Neuronal stem cell (in vitro differentiated cells): ENCODE data around the gene ZNF714.
"Not testable (repeated sequence)": the region's sequence is repeated elsewhere in the genome, so short reads cannot be mapped to it uniquely, and the experiment has no call there.

ENCODE experiments used
- DNase-seq: peaks from one replicate; pipeline ENCODE4 v3.0.0-alpha.2; 2013; ENCODE audit warnings: low spot score
- H2AFZ ChIP-seq: one replicate; pipeline ENCODE4 v1.6.1; 2013; ENCODE audit warnings: mild to moderate bottlenecking, low read length, inconsistent platforms
- H2AK5ac ChIP-seq: 2 replicates; pipeline ENCODE4 v1.6.1; 2013; ENCODE audit warnings: low read depth, mild to moderate bottlenecking, inconsistent platforms, low read length, moderate library complexity, mixed read lengths
- H2BK120ac ChIP-seq: 2 replicates; pipeline ENCODE4 v1.6.1; 2013; ENCODE audit warnings: low read depth, mild to moderate bottlenecking, inconsistent platforms, low read length, moderate library complexity, mixed read lengths
- H2BK12ac ChIP-seq: one replicate; pipeline ENCODE4 v1.6.1; 2013; ENCODE audit warnings: low read length, inconsistent platforms
- H2BK15ac ChIP-seq: 2 replicates; pipeline ENCODE4 v1.6.1; 2013; ENCODE audit warnings: mild to moderate bottlenecking, low read length, inconsistent platforms, mixed read lengths
- H2BK5ac ChIP-seq: one replicate; pipeline ENCODE4 v1.6.1; 2013; ENCODE audit warnings: inconsistent platforms, mild to moderate bottlenecking, low read length, moderate library complexity
- H3K14ac ChIP-seq: one replicate; pipeline ENCODE4 v1.6.1; 2013; ENCODE audit warnings: low read length, inconsistent platforms
- H3K18ac ChIP-seq: 2 replicates; pipeline ENCODE4 v1.6.1; 2013; ENCODE audit warnings: low read length, inconsistent platforms
- H3K23ac ChIP-seq: 2 replicates; pipeline ENCODE4 v1.6.1; 2013; ENCODE audit warnings: low read depth, mild to moderate bottlenecking, mixed read lengths, low read length, inconsistent platforms; ENCODE audit not compliant: poor library complexity
- H3K27ac ChIP-seq: replicated peaks from 3 replicates; pipeline ENCODE4 v1.5.1; 2013; ENCODE audit warnings: low read length, inconsistent platforms
- H3K27me3 ChIP-seq, 3 experiments: 2 replicates each; pipeline ENCODE4 v1.6.1; 2013; ENCODE audit warnings: low read length in 3 of 3, mild to moderate bottlenecking in 2 of 3, inconsistent platforms in 1 of 3, low read depth in 1 of 3, mixed read lengths in 1 of 3, moderate library complexity in 1 of 3; ENCODE audit not compliant: control insufficient read depth in 3 of 3, insufficient read depth in 3 of 3
- H3K36me3 ChIP-seq, 2 donors: replicated peaks in 1 of 2; 2 replicates each; pipeline ENCODE4 v1.6.1; 2013; ENCODE audit warnings: low read length in 2 of 2; ENCODE audit not compliant: control insufficient read depth in 2 of 2, insufficient read depth in 2 of 2
- H3K4ac ChIP-seq: 2 replicates; pipeline ENCODE4 v1.6.1; 2013; ENCODE audit warnings: inconsistent platforms, mild to moderate bottlenecking, low read length, moderate library complexity
- H3K4me1 ChIP-seq, 2 donors: 1 replicate in 1 of 2; 2 replicates in 1 of 2; pipeline ENCODE4 v1.6.1; 2013; ENCODE audit warnings: low read length in 2 of 2, low read depth in 1 of 2; ENCODE audit not compliant: control insufficient read depth in 2 of 2, insufficient read depth in 1 of 2
- H3K4me2 ChIP-seq: one replicate; pipeline ENCODE4 v1.6.1; 2013; ENCODE audit warnings: mild to moderate bottlenecking, low read length, inconsistent platforms; ENCODE audit not compliant: insufficient read depth, poor library complexity, severe bottlenecking
- H3K4me3 ChIP-seq, 2 donors: 2 replicates each; pipeline ENCODE4 v1.5.1; 2013; ENCODE audit warnings: low read length in 2 of 2, mild to moderate bottlenecking in 2 of 2, inconsistent platforms in 1 of 2, moderate library complexity in 1 of 2
- H3K79me1 ChIP-seq: one replicate; pipeline ENCODE4 v1.6.1; 2013; ENCODE audit warnings: low read depth, mild to moderate bottlenecking, inconsistent platforms, low read length, moderate library complexity
- H3K9ac ChIP-seq: one replicate; pipeline ENCODE4 v1.6.1; 2013; ENCODE audit warnings: mild to moderate bottlenecking, low read depth, low read length, inconsistent platforms; ENCODE audit not compliant: poor library complexity
- H3K9me3 ChIP-seq, 2 donors: replicated peaks in 1 of 2; 2 replicates each; pipeline versions ENCODE3 to v1.6.1; 2013; ENCODE audit warnings: low read length in 2 of 2, mild to moderate bottlenecking in 2 of 2, inconsistent platforms in 1 of 2, low read depth in 1 of 2, mixed read lengths in 1 of 2, moderate library complexity in 1 of 2; ENCODE audit not compliant: control insufficient read depth in 2 of 2, insufficient read depth in 1 of 2
- H4K8ac ChIP-seq: one replicate; pipeline ENCODE4 v1.6.1; 2013; ENCODE audit warnings: low read depth, mild to moderate bottlenecking, inconsistent platforms, low read length, moderate library complexity
- H4K91ac ChIP-seq: one replicate; pipeline ENCODE4 v1.6.1; 2013; ENCODE audit warnings: low read length, low read depth, mild to moderate bottlenecking, inconsistent platforms; ENCODE audit not compliant: poor library complexity
- WGBS, 2 donors: extraction: QIAGEN DNeasy Blood & Tissue Kit; methylation state at CpG; one replicate each; pipeline ENCODE4 v1.1.7; 2013; ENCODE audit warnings: missing lambda C conversion rate in 2 of 2, mixed read lengths in 1 of 2; ENCODE audit not compliant: insufficient read length in 2 of 2, insufficient replicate concordance in 1 of 2; ENCODE audit errors: extremely low coverage in 2 of 2; 5-methylcytosine and 5-hydroxymethylcytosine counted together

The ZNF714 gene

GRCh38 chr19:21138130-21138529, 56.1 kb downstream of the ZNF714 start:
- H3K9ac ChIP-seq, result no peak overlapping the region
- H2BK5ac ChIP-seq, result no peak overlapping the region
- H3K27ac ChIP-seq, result no peak overlapping the region
- no peaks in the 10 kb centered on the region for H3K4me1 ChIP-seq
- no peak for DNase-seq
- no peak overlapping the region for H3K4me2 ChIP-seq
- no peak overlapping the region for H2AK5ac ChIP-seq
- no peak overlapping the region for H2BK120ac ChIP-seq
- no peak overlapping the region for H4K91ac ChIP-seq
- no peak overlapping the region for H4K8ac ChIP-seq
- H3K4me3 ChIP-seq, result no peak overlapping the region
- H3K79me1 ChIP-seq, result peaks cover 2% of the 10 kb centered on the region
- peaks cover 0 to 4% of the 10 kb centered on the region in 2 donors for H3K36me3 ChIP-seq
- no peak overlapping the region for H3K18ac ChIP-seq
- no peak overlapping the region for H3K23ac ChIP-seq
- no peak overlapping the region for H3K14ac ChIP-seq
- no peaks in the 10 kb centered on the region for H3K27me3 ChIP-seq
- no peak overlapping the region for H3K4ac ChIP-seq
- no peak overlapping the region for H2BK15ac ChIP-seq
- H2BK12ac ChIP-seq, result no peak overlapping the region
- no peak overlapping the region for H2AFZ ChIP-seq
- peaks cover 0 to 1% of the 10 kb centered on the region in 2 donors for H3K9me3 ChIP-seq

GRCh38 chr19:21141006-21141405, 59.0 kb downstream of the ZNF714 start:
- not testable (repeated sequence) for H3K79me1 ChIP-seq, H2BK15ac ChIP-seq, H3K27ac ChIP-seq, H3K4me2 ChIP-seq, H4K8ac ChIP-seq, H4K91ac ChIP-seq, H2BK5ac ChIP-seq, H3K18ac ChIP-seq, H2AFZ ChIP-seq, H3K4me3 ChIP-seq, H3K27me3 ChIP-seq, H3K4me1 ChIP-seq, H3K9ac ChIP-seq, H3K23ac ChIP-seq, DNase-seq, H2BK12ac ChIP-seq, H2BK120ac ChIP-seq, H3K4ac ChIP-seq, H3K14ac ChIP-seq, H2AK5ac ChIP-seq
- H3K9me3 ChIP-seq, result peaks cover 3 to 29% of the 10 kb centered on the region in 2 donors
- peaks cover 12 to 33% of the 10 kb centered on the region in 2 donors for H3K36me3 ChIP-seq
- WGBS, 2 donors, result no CpG with 5 or more reads among the region's 1 CpG

GRCh38 chr19:21141787-21142464, 59.9 kb downstream of the ZNF714 start, which contains the start of gene ZNF431:
Gene ZNF431 (plus strand): TSS chr19:21142040. CDS start chr19:21142184, 144 bp downstream.
- H3K23ac ChIP-seq, result peak within 1 kb of the TSS; percentile 1
- no peak within 1 kb of the TSS for H2AK5ac ChIP-seq
- H3K27ac ChIP-seq, result peak within 1 kb of the TSS; percentile 61
- no peaks in the 10 kb centered on the region for H3K27me3 ChIP-seq
- no peak within 1 kb of the TSS for H3K4ac ChIP-seq
- no peak within 1 kb of the TSS for H2BK12ac ChIP-seq
- peaks cover 16 to 42% of the 10 kb centered on the region in 2 donors for H3K36me3 ChIP-seq
- H3K4me2 ChIP-seq, result peak within 1 kb of the TSS; percentile 43
- no peak within 1 kb of the TSS for H4K8ac ChIP-seq
- H3K9ac ChIP-seq, result peak within 1 kb of the TSS; percentile 90
- no peak within 1 kb of the TSS for H2BK15ac ChIP-seq
- H2BK5ac ChIP-seq, result no peak within 1 kb of the TSS
- DNase-seq, result peak; percentile 91
- peak within 1 kb of the TSS; percentile 81 for H2AFZ ChIP-seq
- H3K18ac ChIP-seq, result peak within 1 kb of the TSS; percentile 86
- no peak within 1 kb of the TSS for H2BK120ac ChIP-seq
- H3K4me1 ChIP-seq, result no peaks in the 10 kb centered on the region
- WGBS, 2 donors, result no CpG with 5 or more reads among the region's 30 CpGs
- H4K91ac ChIP-seq, result no peak within 1 kb of the TSS
- H3K4me3 ChIP-seq, result peak within 1 kb of the TSS; percentile 65 to 85
- H3K9me3 ChIP-seq, result peaks cover 8 to 38% of the 10 kb centered on the region in 2 donors
- peak within 1 kb of the TSS; percentile 5 for H3K14ac ChIP-seq
- peaks cover 2% of the 10 kb centered on the region for H3K79me1 ChIP-seq

- Histone ChIP-seq H3K27ac (no peak overlapping the region), H2AFZ (no peak overlapping the region), H2BK5ac (no peak overlapping the region), H3K23ac (no peak overlapping the region), H2AK5ac (no peak overlapping the region), H2BK15ac (no peak overlapping the region), H3K4me3 (no peak overlapping the region), H3K14ac (no peak overlapping the region), H4K91ac (no peak overlapping the region), H3K36me3 (peaks cover 22 to 57% of the 10 kb centered on the region in 2 donors), H3K27me3 (no peaks in the 10 kb centered on the region), H3K79me1 (peaks cover 2% of the 10 kb centered on the region), H2BK120ac (no peak overlapping the region), H3K18ac (no peak overlapping the region), H3K4me1 (no peaks in the 10 kb centered on the region), H3K4me2 (no peak overlapping the region), H3K9me3 (peaks cover 10 to 53% of the 10 kb centered on the region in 2 donors), H2BK12ac (no peak overlapping the region), H4K8ac (no peak overlapping the region), H3K4ac (no peak overlapping the region), H3K9ac (no peak overlapping the region)
- DNase-seq, result no peak
- WGBS, 2 donors, result no CpG with 5 or more reads among the region's 5 CpGs
Measured at GRCh38 chr19:21143428-21143827, 61.4 kb downstream of the ZNF714 start.
